ENCODE results near the gene CHRND.

Gene CHRND

GRCh38 chr2:232485757-232486557 is 40.0 kb upstream of the CHRND start:
- no peak for TF ChIP-seq CTCF (IDR thresholded peaks at IDR 0.05)

GRCh38 chr2:232486558-232487384 is 39.2 kb upstream of the CHRND start:
- TF ChIP-seq CTCF (IDR thresholded peaks at IDR 0.05): no peak

- no peak for TF ChIP-seq CTCF (IDR thresholded peaks at IDR 0.05)
These were observed 38.4 kb upstream of the CHRND start, which contains the start of gene ECEL1 for GRCh38 chr2:232487385-232488096. Gene ECEL1, minus strand, starts transcription at chr2:232487834. Its CDS starts 1,181 bp downstream, at chr2:232486653.

- no peak for TF ChIP-seq CTCF (IDR thresholded peaks at IDR 0.05)
These were observed 37.8 kb upstream of the CHRND start for GRCh38 chr2:232488097-232488711.

- no peak for TF ChIP-seq CTCF (IDR thresholded peaks at IDR 0.05)
These were observed 37.1 kb upstream of the CHRND start for GRCh38 chr2:232488721-232489300.

- TF ChIP-seq CTCF (IDR thresholded peaks at IDR 0.05): no peak
These were observed 36.3 kb upstream of the CHRND start for GRCh38 chr2:232489516-232490220.

Data from LNCAP (cell line).